Pulmonary artery endothelial cell (primary cell): ENCODE data around the gene LRMDA. TPM values are rescaled to one million over a fixed set of nuclear protein-coding genes. Genes with fewer than 3 reads are reported as not detected.
"Not testable (repeated sequence)": the region's sequence is repeated elsewhere in the genome, so short reads cannot be mapped to it uniquely, and the experiment has no call there.

Source experiments
- DNase-seq: peaks from one replicate; pipeline ENCODE4 v3.0.0-alpha.2; 2011; ENCODE audit warnings: low read depth, low spot score
- total RNA-seq: library from RNA; depleted of rRNA; stranded (reverse); fragments of >200 nt; gene quantifications from 2 replicates; pipeline ENCODE4 v1.2.3, GENCODE V29; 2014

Gene LRMDA
- total RNA-seq, 1 donor from 2014 or later, result 14.6 TPM

DNA sequence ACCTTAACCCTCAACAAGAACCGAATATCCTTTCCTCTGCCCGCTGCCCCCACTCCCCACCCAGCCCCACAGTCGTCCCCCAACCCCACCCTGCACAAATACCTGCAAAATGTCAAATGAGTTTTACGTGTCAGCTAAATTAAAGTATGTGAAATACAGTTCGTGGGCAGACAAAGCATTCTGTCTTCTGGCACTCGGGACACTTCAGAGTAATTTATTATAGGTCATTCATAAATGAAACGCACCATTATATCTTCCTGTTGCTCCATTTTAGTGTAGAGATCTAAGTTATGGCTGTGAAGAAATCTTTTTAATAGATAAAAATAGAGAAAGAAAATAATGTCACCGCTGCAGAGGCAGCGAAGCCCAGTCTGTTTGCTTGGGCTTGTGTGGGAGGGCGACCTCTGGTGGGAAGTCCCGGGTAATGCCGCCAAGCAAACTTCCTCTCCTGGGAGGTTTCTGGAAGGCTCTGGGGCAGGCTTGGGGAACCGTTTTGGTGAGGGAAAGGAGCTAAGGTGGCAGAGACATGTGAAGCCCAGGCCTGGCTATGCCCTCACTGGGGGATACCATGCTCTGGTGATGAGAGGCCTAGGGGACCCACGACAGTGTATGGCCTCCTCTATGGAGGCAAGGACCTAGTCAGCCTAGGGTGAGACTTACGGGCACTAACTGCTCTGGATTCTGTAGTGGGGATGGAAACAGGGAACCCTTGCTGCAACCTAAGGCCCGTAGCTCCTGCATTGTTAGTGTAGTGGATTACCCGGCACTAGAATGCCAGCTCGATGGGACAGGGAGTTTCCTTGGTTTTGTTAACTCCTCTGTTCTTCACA is 604.9 kb downstream of the LRMDA start:
- no peak for DNase-seq

DNA sequence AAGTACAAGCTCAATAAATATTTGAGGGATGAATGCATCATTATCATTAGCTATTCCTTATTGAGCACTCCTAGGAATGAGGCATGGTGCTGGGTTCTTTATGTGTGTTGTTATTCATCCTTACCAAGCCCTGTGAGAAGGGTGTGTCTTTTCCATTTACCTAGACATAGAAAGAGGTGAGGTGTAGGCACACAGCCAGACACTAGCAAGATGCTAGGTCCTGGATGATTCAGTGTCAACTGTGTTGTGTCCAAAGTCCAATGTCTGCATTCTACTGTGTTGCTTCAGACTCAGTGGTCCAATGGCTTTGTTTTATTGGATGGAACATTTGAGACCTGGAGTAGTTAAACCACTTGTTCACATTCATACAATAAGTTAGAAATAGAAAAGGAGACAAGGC is 605.5 kb downstream of the LRMDA start:
- DNase-seq, result no peak

- no peak for DNase-seq
Observed at GRCh38 chr10:76037531-76038155, 606.2 kb downstream of the LRMDA start.

DNA sequence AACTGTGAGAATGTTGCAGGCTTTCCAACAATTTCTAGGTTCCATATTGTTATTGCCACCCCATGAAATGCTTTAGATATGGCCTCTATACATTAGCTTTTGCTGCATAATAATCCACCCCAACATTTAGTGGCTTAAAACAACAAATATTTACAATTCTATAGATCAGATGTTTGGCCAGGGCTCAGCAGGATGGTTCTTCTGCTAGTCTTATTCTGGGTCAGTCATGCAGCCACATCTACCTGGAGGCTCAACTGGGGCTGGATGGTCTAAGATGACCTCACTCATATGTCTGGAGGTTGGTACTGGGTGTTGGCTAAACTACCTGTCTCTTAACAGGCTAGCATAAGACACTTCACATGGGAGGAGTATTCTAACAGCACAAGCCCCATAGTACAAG is 607.3 kb downstream of the LRMDA start:
- DNase-seq, result no peak

GRCh38 chr10:76040107-76040829 is 608.8 kb downstream of the LRMDA start:
- no peak for DNase-seq

GRCh38 chr10:76040830-76041220 is 609.4 kb downstream of the LRMDA start:
- no peak for DNase-seq

DNA sequence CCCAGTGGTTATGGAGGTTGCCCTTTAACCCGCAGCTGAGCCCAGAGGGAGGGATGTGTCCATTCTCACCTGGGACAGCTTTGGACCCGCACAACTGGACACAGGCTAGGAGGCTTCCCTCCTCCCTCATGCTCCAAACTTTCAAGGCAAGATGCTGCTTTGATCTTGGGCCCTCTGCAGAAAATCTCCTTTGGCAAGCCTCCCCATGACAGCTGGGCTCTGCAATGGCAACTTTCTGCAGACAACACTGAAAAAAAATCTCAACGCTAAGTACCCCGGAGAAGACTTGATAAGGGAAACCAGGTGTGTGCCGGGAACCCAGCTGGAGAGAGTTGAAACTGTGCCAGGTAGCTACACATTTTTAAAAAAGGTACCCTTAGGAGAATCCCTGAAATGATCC is 610.1 kb downstream of the LRMDA start:
- DNase-seq, result no peak

DNA sequence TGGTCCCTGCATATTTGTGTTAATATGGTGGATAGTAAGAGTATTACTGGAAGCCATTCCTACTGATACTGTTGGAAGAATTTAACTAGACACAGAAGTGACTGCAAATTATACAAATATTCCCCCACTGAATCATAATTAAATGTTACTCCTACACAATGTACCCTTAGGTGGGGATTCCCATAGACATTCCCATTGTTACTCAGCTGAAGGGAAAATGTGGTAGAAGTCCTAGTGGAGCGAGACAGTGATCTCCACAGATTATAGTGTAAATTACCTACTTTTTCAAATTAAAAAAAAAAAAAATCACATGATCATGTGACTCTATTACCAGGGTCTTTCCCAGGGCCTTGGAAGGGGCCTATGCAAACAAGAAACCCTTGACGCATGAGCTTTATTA is 611.8 kb downstream of the LRMDA start:
- no peak for DNase-seq

DNA sequence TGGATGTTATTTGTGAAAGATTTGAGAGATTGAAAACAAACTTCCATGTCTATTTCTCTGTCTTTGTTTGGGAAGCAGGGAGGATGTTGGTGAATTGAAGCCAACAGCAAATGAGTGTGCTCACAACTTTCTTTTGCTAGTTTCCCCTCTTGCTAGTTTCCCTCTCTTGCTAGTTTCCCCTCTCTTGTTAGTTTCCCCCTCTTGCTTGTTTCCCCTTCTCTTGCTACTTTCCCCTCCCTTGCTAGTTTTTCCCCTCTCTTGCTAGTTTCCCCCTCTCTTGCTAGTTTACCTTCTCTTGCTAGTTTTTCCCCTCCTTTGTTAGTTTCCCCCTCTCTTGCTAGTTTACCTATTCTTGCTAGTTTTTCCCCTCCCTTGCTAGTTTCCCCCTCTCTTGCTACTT is 613.3 kb downstream of the LRMDA start:
- no peak for DNase-seq

DNA sequence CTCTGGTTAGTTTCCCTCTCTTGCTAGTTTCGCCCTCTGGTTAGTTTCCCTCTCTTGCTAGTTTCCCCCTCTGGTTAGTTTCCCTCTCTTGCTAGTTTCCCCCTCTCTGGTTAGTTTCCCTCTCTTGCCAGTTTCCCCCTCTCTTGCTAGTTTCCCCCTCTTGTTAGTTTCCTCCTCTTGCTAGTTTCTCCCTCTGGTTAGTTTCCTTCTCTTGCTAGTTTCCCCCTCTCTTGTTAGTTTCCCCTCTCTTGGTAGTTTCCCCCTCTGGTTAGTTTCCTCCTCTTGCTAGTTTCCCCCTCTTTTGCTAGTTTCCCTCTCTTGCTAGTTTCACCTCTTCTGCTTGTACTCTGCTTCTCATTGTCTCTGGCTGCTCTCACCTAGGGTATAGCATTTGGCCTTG is 613.8 kb downstream of the LRMDA start:
- no peak for DNase-seq

DNA sequence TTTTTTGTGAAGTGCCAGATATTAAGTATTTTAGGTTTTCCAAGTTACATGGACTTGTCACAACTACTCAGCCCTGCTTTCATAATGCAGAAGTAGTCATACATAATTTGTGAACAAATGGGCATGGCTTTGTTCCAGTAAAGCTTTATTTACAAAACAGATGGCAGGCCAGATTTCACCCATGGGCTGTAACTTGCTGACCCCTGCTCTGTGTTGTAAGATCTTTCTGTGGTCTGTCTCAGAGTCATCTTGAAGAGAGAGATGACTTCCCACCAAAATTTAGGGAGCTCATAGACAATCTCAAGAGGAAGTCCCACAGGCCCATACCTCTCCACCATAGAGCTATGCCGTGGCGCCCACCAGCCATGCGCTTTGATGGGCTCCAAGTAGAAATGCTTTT is 616.1 kb downstream of the LRMDA start:
- no peak for DNase-seq

DNA sequence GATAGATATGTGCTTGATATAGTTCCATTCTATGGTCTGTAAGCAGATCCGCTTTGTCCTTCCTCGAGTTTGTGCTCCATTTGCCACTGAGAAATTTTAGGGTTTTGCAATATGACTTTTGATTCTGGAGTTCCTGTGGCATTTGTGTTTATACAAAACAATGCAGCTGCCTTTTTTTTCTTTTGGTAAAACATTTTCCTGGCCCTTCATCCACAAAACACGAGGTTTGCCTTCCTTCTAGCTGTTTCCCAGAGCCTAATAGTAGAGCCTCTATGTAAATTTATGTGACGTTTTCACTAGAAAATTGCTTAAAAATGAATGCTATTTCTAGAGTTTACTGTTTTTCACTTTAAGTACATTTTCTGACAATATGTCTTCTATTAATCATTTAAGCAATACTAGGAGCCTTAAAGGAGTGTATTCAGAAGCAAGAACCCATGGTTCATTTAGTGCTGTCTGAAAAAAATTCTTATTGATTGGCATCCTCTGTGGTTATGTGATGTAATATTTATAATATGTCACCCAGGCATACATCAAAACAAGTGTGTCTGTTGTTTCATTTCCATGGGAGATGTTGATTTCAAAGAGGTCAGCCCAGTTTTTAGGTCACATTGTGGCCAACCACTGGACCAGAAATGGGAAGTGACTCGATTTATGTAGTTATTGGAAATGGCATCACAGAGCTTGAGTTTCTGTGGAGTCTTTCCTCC is 618.3 kb downstream of the LRMDA start:
- DNase-seq, result no peak

DNA sequence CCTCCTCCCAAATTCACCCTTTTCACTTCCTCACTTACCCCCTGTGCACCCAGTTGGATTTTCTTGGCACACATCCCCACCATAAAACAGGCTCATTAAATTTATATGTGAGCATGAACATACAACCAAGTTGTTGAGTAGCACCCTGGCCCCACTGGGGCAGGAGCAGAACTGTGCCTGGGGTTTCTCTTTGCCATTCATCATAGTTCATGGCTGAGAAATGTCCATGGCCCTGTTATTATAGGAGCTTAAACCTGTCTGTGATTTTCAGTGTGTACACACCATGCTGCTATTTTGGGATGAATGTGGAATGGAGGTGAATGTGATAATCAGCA is 618.8 kb downstream of the LRMDA start:
- DNase-seq, result no peak

DNA sequence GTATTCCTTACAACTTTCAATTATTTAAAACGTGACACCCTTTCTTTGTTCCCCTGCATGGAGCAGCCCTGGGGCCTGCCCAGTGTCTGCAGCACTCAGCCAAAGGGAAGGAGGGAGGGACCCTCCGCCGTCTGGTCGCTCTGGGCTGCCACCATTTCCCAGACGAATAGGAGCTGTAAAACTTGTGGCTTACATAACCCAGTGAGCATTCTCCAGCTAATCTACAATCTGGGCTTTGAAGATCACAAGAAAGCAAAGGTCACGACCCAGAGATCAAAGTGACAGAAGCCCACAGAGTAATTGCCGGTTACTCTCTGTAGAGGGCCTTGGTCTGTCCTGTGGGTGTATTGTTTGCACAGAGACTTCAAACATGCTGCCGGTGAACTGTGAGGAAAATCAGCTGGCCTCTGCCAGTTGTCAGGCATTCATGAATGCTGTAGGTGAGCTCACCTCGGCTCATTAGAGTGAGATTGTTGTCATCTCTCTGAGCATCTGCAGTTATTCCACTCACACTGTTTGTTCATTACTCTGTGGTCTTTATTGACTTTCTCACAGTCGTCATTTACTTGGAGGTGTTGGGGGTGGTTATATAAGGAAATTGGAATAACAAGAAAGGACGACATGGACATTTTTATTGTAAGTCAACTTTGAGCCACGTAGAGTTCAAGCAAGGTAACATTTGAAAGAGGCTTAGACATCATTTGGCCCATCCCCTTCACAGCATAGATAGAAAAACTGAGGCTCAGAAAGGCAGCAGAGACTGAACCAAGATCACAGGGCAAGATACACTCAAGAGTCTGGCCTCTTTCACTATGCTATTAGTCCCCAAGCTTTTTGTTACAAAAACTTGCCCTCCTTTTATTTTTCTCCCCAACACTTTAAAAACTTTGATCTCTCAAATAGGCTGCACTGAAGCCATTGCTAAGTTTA is 619.8 kb downstream of the LRMDA start:
- DNase-seq, result no peak

- no peak for DNase-seq
Observed at GRCh38 chr10:76052682-76053503, 621.5 kb downstream of the LRMDA start.

GRCh38 chr10:76055466-76055865 is 624.0 kb downstream of the LRMDA start:
- no peak for DNase-seq

DNA sequence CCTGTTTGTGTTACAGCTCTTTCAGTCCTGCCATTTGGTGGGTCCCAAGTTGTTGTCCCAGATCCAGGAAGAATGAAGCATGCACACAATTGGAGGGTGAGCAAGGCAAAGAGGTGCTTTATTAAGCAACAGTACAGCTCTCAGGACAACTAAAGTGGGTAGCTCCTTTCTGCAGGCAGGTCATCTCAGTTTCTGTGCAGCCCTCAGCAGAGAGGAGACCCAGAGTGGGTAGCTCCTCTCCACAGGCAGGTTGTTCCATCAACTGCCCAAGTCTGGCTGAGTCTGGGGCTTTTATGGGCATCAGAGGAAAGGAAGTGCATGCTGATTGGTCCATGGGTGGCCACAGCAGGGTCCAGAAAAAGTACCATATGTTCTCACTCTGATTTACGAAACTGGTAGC is 624.5 kb downstream of the LRMDA start:
- DNase-seq, result no peak

GRCh38 chr10:76060993-76061392 is 629.6 kb downstream of the LRMDA start:
- not testable (repeated sequence) for DNase-seq

DNA sequence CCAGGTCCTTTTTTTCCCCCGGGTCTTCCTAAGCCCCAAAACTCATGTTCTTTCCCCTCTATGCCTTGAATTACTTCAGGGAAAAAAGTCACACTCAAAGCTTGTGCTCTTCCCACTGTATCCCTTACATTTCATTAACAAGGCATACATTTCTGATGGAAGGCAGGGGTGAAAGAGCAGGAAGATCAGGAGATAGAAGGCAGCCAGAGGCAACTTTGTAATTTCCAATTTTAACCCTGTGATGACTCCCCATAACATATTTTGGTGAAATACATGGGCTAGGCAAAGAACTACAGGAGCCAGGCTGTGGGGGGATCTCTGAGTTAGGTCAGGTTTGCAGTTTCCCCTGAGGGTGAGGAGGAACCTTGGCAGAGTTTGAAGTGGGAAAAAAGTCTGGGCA is 635.0 kb downstream of the LRMDA start:
- DNase-seq, result no peak

GRCh38 chr10:76067447-76067846 is 636.0 kb downstream of the LRMDA start:
- DNase-seq, result no peak
